ENCODE measurements around the gene TNIP2.

The TNIP2 gene

DNA sequence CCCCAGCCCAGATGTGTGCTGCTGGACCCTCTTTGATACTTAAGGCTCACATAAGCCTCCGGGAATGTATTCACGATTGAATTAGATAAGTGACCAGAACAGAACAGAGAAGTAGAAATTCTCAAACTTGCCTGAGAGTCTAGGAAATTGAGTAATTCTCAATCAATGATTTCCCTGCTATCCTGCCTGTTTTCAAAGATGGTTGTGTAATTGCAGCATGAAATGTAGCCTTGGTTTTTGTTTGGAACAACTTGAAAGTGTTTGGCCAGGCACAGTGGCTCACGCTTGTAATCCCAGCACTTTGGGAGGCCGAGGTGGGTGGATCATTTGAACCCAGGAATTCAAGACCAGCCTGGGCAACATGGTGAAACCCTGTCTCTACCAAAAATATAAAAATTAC is 41.2 kb downstream of the TNIP2 start:
- Mint-ChIP-seq H3K9me3 (no peaks in the 10 kb centered on the region), H3K4me3 (no peak overlapping the region), H3K36me3 (peaks cover 38 to 49% of the 10 kb centered on the region in 2 donors), H3K4me1 (peaks cover 19 to 31% of the 10 kb centered on the region in 2 donors), H3K27me3 (no peaks in the 10 kb centered on the region), H3K27ac (no peak overlapping the region)
- ATAC-seq (replicated peaks): no peak
- DNase-seq: no peak

GRCh38 chr4:2714061-2714770 is 41.9 kb downstream of the TNIP2 start:
- DNase-seq: no peak
- no peak overlapping the region for H3K4me3 Mint-ChIP-seq

GRCh38 chr4:2713337-2713736 is 42.8 kb downstream of the TNIP2 start:
- Mint-ChIP-seq H3K27ac (no peak overlapping the region), H3K4me3 (no peak overlapping the region)
- ATAC-seq (replicated peaks): no peak

More at GRCh38 chr4:2714061-2714770, 41.9 kb downstream of the TNIP2 start:
- Mint-ChIP-seq H3K4me1 (peaks cover 19 to 31% of the 10 kb centered on the region in 2 donors), H3K36me3 (peaks cover 36 to 48% of the 10 kb centered on the region in 2 donors), H3K9me3 (no peaks in the 10 kb centered on the region), H3K27ac (no peak overlapping the region), H3K27me3 (no peaks in the 10 kb centered on the region)
- ATAC-seq (replicated peaks): peak; percentile 19 to 45

DNA sequence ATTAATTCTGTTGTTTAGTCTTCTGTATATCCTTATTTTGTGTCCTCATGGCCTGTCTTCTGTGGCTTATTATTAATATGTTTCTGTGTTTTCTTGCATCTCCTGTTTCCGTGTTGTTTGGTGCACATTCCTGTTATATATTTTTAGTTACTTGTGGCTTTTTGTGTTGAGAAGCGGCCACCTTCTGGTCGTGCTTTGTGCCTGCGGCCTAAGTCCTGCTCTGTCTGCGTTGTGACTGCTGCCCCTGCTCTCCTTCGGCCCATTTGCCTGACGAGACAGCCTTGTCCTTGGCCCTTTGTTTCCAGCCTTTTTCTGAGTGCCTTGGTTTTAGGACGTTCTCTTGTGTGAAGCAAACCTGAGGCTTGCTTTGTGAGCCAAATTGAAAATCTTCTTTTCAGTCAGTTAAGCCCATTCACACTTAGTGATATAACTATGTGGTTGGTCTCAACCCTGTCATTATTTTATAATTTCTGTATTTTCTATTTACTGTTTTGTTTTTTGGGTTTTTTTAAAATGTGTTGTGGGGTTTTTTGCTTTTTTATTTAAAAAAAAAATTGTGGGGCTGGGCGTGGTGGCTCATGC is 43.8 kb downstream of the TNIP2 start:
- no peaks in the 10 kb centered on the region for H3K27me3 Mint-ChIP-seq
- ATAC-seq (replicated peaks): no peak
- no peak overlapping the region for H3K4me3 Mint-ChIP-seq
- H3K27ac Mint-ChIP-seq: peak overlapping the region; percentile 89
- no peak for DNase-seq
- no peaks in the 10 kb centered on the region for H3K9me3 Mint-ChIP-seq
- peaks cover 32 to 41% of the 10 kb centered on the region in 2 donors for H3K36me3 Mint-ChIP-seq
- peaks cover 19 to 31% of the 10 kb centered on the region in 2 donors for H3K4me1 Mint-ChIP-seq

More at GRCh38 chr4:2713337-2713736, 42.8 kb downstream of the TNIP2 start:
- Mint-ChIP-seq H3K4me1 (peaks cover 19 to 31% of the 10 kb centered on the region in 2 donors), H3K9me3 (no peaks in the 10 kb centered on the region), H3K36me3 (peaks cover 33 to 43% of the 10 kb centered on the region in 2 donors), H3K27me3 (no peaks in the 10 kb centered on the region)
- no peak for DNase-seq

GRCh38 chr4:2702770-2703169 is 53.4 kb downstream of the TNIP2 start:
- Mint-ChIP-seq H3K4me3 (no peak overlapping the region), H3K27me3 (no peaks in the 10 kb centered on the region), H3K36me3 (peaks cover 51 to 59% of the 10 kb centered on the region in 2 donors), H3K9me3 (no peaks in the 10 kb centered on the region), H3K27ac (no peak overlapping the region), H3K4me1 (peaks cover 18 to 46% of the 10 kb centered on the region in 2 donors)
- ATAC-seq (replicated peaks) (no peak), DNase-seq (no peak)

- H3K36me3 Mint-ChIP-seq: peaks cover 54 to 62% of the 10 kb centered on the region in 2 donors
- no peaks in the 10 kb centered on the region for H3K9me3 Mint-ChIP-seq
- no peak for DNase-seq
- H3K4me3 Mint-ChIP-seq: no peak overlapping the region
- peak overlapping the region; percentile 60 for H3K27ac Mint-ChIP-seq
- ATAC-seq (replicated peaks): no peak
- no peaks in the 10 kb centered on the region for H3K27me3 Mint-ChIP-seq
- H3K4me1 Mint-ChIP-seq: peaks cover 21 to 50% of the 10 kb centered on the region in 2 donors
Measured at GRCh38 chr4:2702361-2702760, 53.8 kb downstream of the TNIP2 start.

- Mint-ChIP-seq H3K36me3 (peaks cover 63 to 67% of the 10 kb centered on the region in 2 donors), H3K4me3 (no peak overlapping the region), H3K9me3 (no peaks in the 10 kb centered on the region), H3K4me1 (peaks cover 35 to 73% of the 10 kb centered on the region in 2 donors), H3K27ac (peak overlapping the region; percentile 7), H3K27me3 (no peaks in the 10 kb centered on the region)
- DNase-seq (no peak), ATAC-seq (replicated peaks) (no peak)
Measured at GRCh38 chr4:2700031-2700430, 56.1 kb downstream of the TNIP2 start.

DNA sequence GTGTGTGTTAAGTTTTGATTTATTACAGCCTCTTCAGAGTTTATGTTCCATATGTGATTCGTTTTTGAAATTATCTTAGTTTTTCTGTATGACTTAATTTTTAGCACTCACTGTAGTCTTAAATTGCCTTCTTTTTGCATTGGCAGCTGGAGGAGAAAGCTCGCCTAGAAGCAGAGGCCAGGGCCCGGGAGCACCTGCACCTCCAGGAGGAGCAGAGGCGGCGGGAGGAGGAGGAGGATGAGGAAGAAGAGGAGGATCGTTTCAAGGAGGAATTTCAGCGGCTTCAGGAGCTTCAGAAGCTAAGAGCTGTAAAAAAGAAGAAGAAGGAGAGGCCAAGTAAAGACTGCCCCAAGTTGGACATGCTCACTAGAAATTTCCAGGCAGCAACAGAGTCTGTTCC is 56.6 kb downstream of the TNIP2 start:
- Mint-ChIP-seq H3K4me3 (no peak overlapping the region), H3K27me3 (no peaks in the 10 kb centered on the region), H3K9me3 (no peaks in the 10 kb centered on the region), H3K36me3 (peaks cover 68 to 70% of the 10 kb centered on the region in 2 donors), H3K27ac (peak overlapping the region; percentile 88), H3K4me1 (peaks cover 39 to 78% of the 10 kb centered on the region in 2 donors)
- DNase-seq (no peak), ATAC-seq (replicated peaks) (no peak)

DNA sequence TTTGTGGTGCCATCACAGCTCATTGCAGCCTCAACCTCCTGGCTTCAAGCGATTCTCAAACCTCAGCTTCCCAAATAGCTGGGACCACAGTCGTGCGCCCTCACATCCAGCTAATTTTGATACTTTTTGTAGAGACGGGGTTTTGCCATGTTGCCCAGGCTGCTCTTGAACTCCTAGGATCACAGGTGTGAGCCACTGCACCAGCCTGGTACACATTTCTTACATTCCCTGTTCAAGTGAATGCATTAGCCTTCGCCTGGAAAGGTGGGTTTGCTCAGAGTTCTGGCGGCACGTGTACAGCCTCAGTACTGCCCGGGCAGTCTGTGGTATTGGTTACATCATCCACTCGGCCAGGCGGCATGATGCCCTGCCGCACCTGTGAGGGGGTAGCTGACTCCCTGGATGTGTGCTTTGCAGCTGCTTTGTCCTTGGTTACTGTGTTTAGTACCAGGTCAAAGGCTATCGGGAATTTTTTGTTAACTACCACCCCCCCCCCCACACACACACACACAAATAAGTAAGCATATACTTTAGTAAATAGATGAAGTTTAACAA is 57.1 kb downstream of the TNIP2 start:
- Mint-ChIP-seq H3K27me3 (no peaks in the 10 kb centered on the region), H3K4me3 (no peak overlapping the region), H3K36me3 (peaks cover 71 to 75% of the 10 kb centered on the region in 2 donors), H3K27ac (peak overlapping the region; percentile 56), H3K4me1 (peaks cover 41 to 83% of the 10 kb centered on the region in 2 donors), H3K9me3 (no peaks in the 10 kb centered on the region)
- ATAC-seq (replicated peaks) (no peak), DNase-seq (no peak)

GRCh38 chr4:2698504-2698903 is 57.6 kb downstream of the TNIP2 start:
- Mint-ChIP-seq H3K4me3 (no peak overlapping the region), H3K9me3 (peaks cover 0 to 3% of the 10 kb centered on the region in 2 donors), H3K27me3 (no peaks in the 10 kb centered on the region), H3K36me3 (peaks cover 77 to 81% of the 10 kb centered on the region in 2 donors), H3K27ac (peak overlapping the region; percentile 56), H3K4me1 (peaks cover 46 to 89% of the 10 kb centered on the region in 2 donors)
- DNase-seq: no peak
- no peak for ATAC-seq (replicated peaks)

GRCh38 chr4:2697995-2698414 is 58.1 kb downstream of the TNIP2 start:
- no peak for DNase-seq
- no peaks in the 10 kb centered on the region for H3K27me3 Mint-ChIP-seq
- H3K36me3 Mint-ChIP-seq: peaks cover 80 to 83% of the 10 kb centered on the region in 2 donors
- no peak overlapping the region for H3K27ac Mint-ChIP-seq
- peaks cover 0 to 3% of the 10 kb centered on the region in 2 donors for H3K9me3 Mint-ChIP-seq
- no peak overlapping the region for H3K4me3 Mint-ChIP-seq
- ATAC-seq (replicated peaks): no peak
- peaks cover 46 to 91% of the 10 kb centered on the region in 2 donors for H3K4me1 Mint-ChIP-seq

DNA sequence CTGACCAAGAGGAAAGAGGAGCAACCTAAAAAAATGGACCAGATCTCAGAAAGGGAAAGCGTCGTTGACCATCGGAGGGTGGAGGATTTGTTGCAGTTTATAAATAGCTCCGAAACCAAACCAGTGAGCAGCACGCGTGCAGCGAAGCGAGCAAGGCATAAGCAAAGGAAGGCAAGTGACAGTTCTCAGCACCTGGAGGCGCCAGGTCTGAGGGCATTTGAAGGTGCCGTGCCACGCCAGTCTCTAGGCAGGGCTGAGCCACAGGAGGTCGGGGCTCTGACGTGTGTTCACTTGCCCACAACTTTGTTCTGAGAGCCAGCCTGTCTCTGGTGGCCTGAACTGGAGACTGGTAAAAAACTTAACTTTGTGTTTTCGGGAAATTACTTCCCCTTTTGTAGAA is 59.7 kb downstream of the TNIP2 start:
- peaks cover 6 to 8% of the 10 kb centered on the region in 2 donors for H3K9me3 Mint-ChIP-seq
- H3K27me3 Mint-ChIP-seq: no peaks in the 10 kb centered on the region
- DNase-seq (peak; percentile 89), ATAC-seq (replicated peaks) (peak; percentile 96 to 97)
- peaks cover 47 to 91% of the 10 kb centered on the region in 2 donors for H3K4me1 Mint-ChIP-seq
- H3K4me3 Mint-ChIP-seq: peak overlapping the region; percentile 42 to 43
- peaks cover 81 to 82% of the 10 kb centered on the region in 2 donors for H3K36me3 Mint-ChIP-seq
- peak overlapping the region; percentile 97 for H3K27ac Mint-ChIP-seq

- no peak for DNase-seq
- H3K27ac Mint-ChIP-seq: peak overlapping the region; percentile 44
- H3K4me3 Mint-ChIP-seq: peak overlapping the region in 1 of 2 donors; percentile 40
- no peaks in the 10 kb centered on the region for H3K27me3 Mint-ChIP-seq
- H3K9me3 Mint-ChIP-seq: peaks cover 6 to 10% of the 10 kb centered on the region in 2 donors
- H3K36me3 Mint-ChIP-seq: peaks cover 80 to 81% of the 10 kb centered on the region in 2 donors
- ATAC-seq (replicated peaks): no peak
- H3K4me1 Mint-ChIP-seq: peaks cover 54 to 93% of the 10 kb centered on the region in 2 donors
Measured at GRCh38 chr4:2695346-2696060, 60.6 kb downstream of the TNIP2 start.

GRCh38 chr4:2694691-2695090 is 61.4 kb downstream of the TNIP2 start:
- Mint-ChIP-seq H3K27me3 (no peaks in the 10 kb centered on the region), H3K36me3 (peaks cover 80 to 82% of the 10 kb centered on the region in 2 donors), H3K27ac (peak overlapping the region; percentile 65), H3K9me3 (peaks cover 6 to 10% of the 10 kb centered on the region in 2 donors), H3K4me1 (peaks cover 61 to 94% of the 10 kb centered on the region in 2 donors), H3K4me3 (no peak overlapping the region)
- DNase-seq (no peak), ATAC-seq (replicated peaks) (no peak)
